Parathyroid adenoma (tissue), 2 donors: ENCODE measurements around the gene AGAP1.

Source experiments
- H2AFZ ChIP-seq: fragments of 300-600 bp; sonication (generic); one replicate; pipeline ENCODE4 v1.7.0; 2017; ENCODE audit warnings: antibody characterized with exemption, mild to moderate bottlenecking
- H3K27ac ChIP-seq: fragments of 300-600 bp; sonication (generic); one replicate; pipeline ENCODE4 v1.7.0; 2017
- H3K27me3 ChIP-seq: fragments of 300-600 bp; sonication (generic); one replicate; pipeline ENCODE4 v1.7.0; 2017; ENCODE audit warnings: low read length; ENCODE audit not compliant: control insufficient read depth, insufficient read depth
- H3K36me3 ChIP-seq: fragments of 300-600 bp; sonication (generic); one replicate; pipeline ENCODE4 v1.7.0; 2017; ENCODE audit warnings: low read length; ENCODE audit not compliant: control insufficient read depth, insufficient read depth
- H3K4me1 ChIP-seq: fragments of 300-600 bp; sonication (generic); one replicate; pipeline ENCODE4 v1.7.0; 2017; ENCODE audit warnings: control low read depth
- H3K4me2 ChIP-seq: fragments of 300-600 bp; sonication (generic); one replicate; pipeline ENCODE4 v1.7.0; 2017; ENCODE audit warnings: low read length
- H3K4me3 ChIP-seq: fragments of 300-600 bp; sonication (generic); one replicate; pipeline ENCODE4 v1.7.0; 2017; ENCODE audit warnings: low read depth, low read length
- H3K79me2 ChIP-seq: fragments of 300-600 bp; sonication (generic); one replicate; pipeline ENCODE4 v1.7.0; 2017; ENCODE audit warnings: control low read depth
- H3K9ac ChIP-seq: fragments of 300-600 bp; sonication (generic); one replicate; pipeline ENCODE4 v1.7.0; 2017; ENCODE audit warnings: mild to moderate bottlenecking
- H3K9me3 ChIP-seq: fragments of 300-600 bp; sonication (generic); one replicate; pipeline ENCODE4 v1.7.0; 2017; ENCODE audit warnings: low read length; ENCODE audit not compliant: control insufficient read depth
- TF ChIP-seq, protein P1 (sequence below): fragments of 300-600 bp; sonication (generic); IDR thresholded peaks from one replicate; pipeline ENCODE4 v1.7.0; 2017; ENCODE audit warnings: antibody characterized with exemption, mild to moderate bottlenecking
- donor health status: primary hyperparathyroidism.

Gene AGAP1

DNA sequence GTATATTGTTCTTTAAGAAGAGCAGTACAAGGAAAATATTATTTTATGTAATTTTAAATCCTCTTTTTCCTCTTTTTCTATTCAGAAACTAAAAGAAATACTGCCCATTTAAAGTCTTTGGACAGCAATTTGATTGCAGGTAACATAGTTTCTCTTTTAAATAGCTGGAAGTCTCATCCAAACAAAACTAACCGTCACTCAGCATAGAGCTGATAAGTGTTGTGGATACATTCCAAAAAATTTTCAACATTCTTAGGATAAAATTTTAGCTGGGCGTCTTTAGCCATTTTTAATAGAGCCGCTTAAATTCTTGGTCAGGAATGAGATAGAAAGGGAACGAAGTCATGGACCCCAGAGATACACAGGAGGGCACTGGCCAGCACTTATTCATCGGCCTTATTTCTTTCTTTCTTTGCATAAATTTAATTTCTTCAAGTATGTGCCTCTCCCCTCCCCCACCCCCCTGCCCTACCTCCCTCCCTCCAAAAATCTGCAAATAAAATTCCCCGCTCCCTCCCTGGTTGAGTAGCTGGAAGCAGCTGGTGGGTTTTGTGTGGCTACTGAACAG lies 592.6 kb downstream of the AGAP1 start:
- Histone ChIP-seq H3K4me2 (no peak overlapping the region), H3K9ac (no peak overlapping the region), H3K4me3 (no peak overlapping the region), H3K36me3 (no peaks in the 10 kb centered on the region), H3K27me3 (no peaks in the 10 kb centered on the region), H3K27ac (no peak overlapping the region), H2AFZ (no peak overlapping the region), H3K4me1 (no peaks in the 10 kb centered on the region), H3K79me2 (no peaks in the 10 kb centered on the region), H3K9me3 (no peaks in the 10 kb centered on the region)
- TF ChIP-seq, protein P1, sequence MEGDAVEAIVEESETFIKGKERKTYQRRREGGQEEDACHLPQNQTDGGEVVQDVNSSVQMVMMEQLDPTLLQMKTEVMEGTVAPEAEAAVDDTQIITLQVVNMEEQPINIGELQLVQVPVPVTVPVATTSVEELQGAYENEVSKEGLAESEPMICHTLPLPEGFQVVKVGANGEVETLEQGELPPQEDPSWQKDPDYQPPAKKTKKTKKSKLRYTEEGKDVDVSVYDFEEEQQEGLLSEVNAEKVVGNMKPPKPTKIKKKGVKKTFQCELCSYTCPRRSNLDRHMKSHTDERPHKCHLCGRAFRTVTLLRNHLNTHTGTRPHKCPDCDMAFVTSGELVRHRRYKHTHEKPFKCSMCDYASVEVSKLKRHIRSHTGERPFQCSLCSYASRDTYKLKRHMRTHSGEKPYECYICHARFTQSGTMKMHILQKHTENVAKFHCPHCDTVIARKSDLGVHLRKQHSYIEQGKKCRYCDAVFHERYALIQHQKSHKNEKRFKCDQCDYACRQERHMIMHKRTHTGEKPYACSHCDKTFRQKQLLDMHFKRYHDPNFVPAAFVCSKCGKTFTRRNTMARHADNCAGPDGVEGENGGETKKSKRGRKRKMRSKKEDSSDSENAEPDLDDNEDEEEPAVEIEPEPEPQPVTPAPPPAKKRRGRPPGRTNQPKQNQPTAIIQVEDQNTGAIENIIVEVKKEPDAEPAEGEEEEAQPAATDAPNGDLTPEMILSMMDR = no peak

DNA sequence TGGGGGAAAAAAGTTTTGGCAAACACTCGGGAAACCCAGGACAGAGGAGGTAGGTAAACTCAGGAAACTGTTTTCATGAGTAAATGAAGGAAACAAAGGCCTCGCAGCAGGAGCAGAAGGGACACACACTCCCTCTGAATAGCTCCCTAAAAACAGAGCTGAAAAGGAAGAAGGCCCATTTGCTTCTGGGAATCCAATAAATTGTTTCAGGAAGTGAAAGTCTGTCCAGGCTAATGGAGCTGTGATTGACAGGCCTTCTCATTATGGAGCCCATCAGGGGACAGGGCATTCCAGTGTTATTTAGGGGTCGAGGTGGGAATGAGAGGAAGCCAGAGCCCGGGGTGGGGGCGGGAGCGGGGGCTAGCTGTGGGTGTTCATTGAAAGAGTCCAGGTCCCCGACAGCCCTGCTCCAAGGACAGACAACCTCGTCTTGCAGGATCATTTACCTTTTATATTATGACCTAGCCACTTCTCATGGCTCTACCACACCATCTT lies 593.2 kb downstream of the AGAP1 start:
- Histone ChIP-seq H3K4me3 (no peak overlapping the region), H3K79me2 (no peaks in the 10 kb centered on the region), H3K9ac (no peak overlapping the region), H3K9me3 (no peaks in the 10 kb centered on the region), H3K4me2 (no peak overlapping the region), H3K27me3 (no peaks in the 10 kb centered on the region), H3K27ac (no peak overlapping the region), H3K4me1 (no peaks in the 10 kb centered on the region), H2AFZ (no peak overlapping the region), H3K36me3 (no peaks in the 10 kb centered on the region)
- TF ChIP-seq, protein P1 = no peak

DNA sequence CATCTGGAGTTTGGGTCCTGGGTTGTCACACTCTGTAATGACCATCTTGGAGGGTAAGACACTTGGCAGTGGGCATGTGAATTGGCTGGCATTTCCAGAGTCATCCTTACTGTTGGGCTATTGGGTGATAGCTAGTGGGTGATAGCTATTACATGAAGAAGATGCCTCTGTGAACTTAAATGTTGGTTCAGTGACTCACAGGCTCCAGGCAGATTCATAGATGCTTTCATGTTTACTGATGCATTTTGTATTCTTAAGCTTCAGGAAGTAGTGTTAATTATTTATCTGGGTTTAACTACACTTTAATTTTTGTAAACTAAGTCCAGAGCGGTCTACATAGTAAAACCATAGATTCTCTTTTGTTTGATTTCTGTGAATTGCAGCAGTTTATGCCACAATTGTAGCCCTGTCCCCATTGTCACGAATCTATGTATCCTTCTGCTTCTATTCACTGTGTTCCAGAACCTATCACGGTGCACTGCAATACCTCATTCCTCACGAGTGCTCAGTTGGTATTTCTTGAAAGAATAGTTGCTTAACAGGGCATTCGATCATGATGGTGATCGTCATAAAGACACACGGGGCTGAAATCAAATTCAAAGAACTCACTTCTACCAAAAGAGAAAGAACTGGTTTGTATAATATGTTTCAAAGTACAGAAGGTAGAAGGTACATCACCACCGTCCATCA lies 594.7 kb downstream of the AGAP1 start:
- H3K27me3 ChIP-seq = no peaks in the 10 kb centered on the region
- no peak overlapping the region for H2AFZ ChIP-seq
- no peak overlapping the region for H3K4me2 ChIP-seq
- no peak overlapping the region for H3K27ac ChIP-seq
- TF ChIP-seq, protein P1 = no peak
- no peak overlapping the region for H3K4me3 ChIP-seq
- H3K9me3 ChIP-seq = no peaks in the 10 kb centered on the region
- no peaks in the 10 kb centered on the region for H3K79me2 ChIP-seq
- no peak overlapping the region for H3K9ac ChIP-seq
- no peaks in the 10 kb centered on the region for H3K36me3 ChIP-seq
- no peaks in the 10 kb centered on the region for H3K4me1 ChIP-seq

DNA sequence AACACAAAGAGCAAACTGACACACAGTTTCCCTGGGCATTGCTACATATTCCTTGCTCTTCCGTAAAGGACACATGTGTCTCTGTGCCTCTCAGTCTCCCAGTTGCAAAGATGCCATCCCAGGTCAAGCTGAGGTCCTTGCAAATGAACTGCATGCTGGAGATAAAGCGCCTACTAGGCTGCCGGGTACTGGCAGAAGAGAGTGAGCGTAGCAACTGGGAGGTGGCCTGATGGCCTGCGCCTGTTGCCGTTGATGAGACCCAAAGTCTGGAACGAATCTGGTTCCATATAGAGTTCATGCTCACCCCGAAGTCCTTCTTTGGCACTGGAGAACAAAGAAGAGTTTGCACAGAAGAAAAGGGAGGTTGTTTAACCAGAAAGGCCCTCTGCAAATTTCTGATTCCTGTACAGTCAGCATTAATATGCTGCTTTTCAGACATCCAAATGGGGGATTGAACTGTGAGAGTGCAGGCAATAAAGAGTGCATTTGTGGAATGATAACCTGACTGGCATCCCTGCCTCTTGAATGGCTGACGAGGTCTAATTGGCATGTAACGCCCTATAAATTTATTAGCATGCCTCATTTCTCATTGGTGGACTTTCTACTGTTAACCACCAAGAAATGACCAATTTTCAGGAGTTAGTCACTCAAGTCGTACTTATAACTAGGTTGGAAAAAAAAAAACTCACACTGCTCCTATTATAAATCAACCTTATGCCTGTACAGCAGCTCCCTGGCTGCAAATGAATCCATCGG lies 595.6 kb downstream of the AGAP1 start:
- Histone ChIP-seq H3K4me3 (no peak overlapping the region), H3K4me1 (no peaks in the 10 kb centered on the region), H3K36me3 (no peaks in the 10 kb centered on the region), H2AFZ (no peak overlapping the region), H3K4me2 (no peak overlapping the region), H3K9me3 (no peaks in the 10 kb centered on the region), H3K9ac (no peak overlapping the region), H3K27me3 (no peaks in the 10 kb centered on the region), H3K27ac (no peak overlapping the region), H3K79me2 (no peaks in the 10 kb centered on the region)
- TF ChIP-seq, protein P1 = no peak
